ENCODE results near the gene KAZN.
A peak's percentile ranks its signal among the peaks of the same experiment; 100 is the strongest.

DNA sequence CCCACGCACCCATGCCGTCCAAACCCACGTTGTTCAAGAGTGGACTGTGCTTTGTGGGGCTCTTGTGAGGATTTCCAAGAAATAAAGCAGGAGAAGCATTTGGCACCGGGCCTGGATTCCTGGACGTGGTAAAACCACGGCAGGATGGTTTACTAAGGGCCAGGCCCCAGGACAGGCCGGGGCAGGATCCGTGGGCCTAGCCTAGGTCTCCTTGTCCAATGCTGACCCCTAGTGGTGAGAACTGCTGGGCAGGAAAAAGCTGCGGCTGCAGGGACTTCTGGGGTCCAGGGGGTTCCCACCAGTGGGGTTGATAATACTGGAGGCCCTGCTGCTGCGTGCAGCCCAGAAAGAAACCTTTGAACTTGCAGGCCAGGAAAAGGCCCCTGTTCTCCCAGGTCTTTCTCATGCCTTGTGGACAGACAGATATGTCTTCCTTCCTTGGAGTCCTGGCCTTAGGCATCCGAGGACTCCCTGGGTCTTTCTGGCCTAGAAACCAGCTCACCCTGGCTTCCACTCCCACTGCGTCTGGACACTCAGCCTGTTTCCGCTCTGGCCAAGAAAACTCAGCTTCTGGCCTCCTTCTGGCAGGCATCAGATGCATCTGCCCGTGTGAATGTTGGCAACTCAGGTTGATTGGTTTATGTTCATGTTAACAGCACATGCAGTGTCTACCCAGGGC is 448.1 kb downstream of the KAZN start:
- TF ChIP-seq, protein P1, sequence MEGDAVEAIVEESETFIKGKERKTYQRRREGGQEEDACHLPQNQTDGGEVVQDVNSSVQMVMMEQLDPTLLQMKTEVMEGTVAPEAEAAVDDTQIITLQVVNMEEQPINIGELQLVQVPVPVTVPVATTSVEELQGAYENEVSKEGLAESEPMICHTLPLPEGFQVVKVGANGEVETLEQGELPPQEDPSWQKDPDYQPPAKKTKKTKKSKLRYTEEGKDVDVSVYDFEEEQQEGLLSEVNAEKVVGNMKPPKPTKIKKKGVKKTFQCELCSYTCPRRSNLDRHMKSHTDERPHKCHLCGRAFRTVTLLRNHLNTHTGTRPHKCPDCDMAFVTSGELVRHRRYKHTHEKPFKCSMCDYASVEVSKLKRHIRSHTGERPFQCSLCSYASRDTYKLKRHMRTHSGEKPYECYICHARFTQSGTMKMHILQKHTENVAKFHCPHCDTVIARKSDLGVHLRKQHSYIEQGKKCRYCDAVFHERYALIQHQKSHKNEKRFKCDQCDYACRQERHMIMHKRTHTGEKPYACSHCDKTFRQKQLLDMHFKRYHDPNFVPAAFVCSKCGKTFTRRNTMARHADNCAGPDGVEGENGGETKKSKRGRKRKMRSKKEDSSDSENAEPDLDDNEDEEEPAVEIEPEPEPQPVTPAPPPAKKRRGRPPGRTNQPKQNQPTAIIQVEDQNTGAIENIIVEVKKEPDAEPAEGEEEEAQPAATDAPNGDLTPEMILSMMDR (IDR thresholded peaks at IDR 0.05; ENCODE audit: low read length), result peak; percentile 90
- no peak for TF ChIP-seq EZH2phosphoT487 (IDR thresholded peaks at IDR 0.05; ENCODE audit: low read length)
- no peak for TF ChIP-seq EZH2 (optimal IDR thresholded peaks at IDR 0.05; ENCODE audit: low read depth, low read length)

All from MM.1S (cell line).